Stimulated activated CD8-positive, alpha-beta memory T cell treated with anti-CD3 and anti-CD28 coated beads, Interleukin-4, amount 100 ng/mL, for 4 hours (primary cell): ENCODE data around the gene PARD3B.

Source experiments
- DNase-seq, 2 donors: peaks; one replicate each; pipeline ENCODE4 v3.0.0-alpha.2; 2020; ENCODE audit warnings: low read depth in 2 of 2, low spot score in 1 of 2

PARD3B gene

DNA sequence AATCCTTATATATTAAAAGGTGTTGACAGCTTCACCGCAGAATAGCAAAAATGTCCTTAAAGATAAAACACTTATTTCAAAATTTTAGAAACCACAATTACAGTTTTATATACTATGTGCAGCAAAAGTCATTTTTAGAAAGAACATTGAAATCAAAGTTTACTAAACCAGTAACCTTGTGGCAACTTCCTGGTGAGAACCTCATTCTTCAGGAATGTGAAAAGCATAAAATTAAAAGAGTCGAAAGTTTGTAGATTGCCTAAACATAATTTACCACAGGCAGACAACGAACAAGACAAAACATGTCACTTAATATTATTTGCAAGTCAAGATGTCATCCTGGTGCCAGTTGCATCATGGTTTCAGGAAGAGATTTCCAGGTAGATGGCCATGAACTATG is 1028.7 kb downstream of the PARD3B start:
- DNase-seq: no peak

DNA sequence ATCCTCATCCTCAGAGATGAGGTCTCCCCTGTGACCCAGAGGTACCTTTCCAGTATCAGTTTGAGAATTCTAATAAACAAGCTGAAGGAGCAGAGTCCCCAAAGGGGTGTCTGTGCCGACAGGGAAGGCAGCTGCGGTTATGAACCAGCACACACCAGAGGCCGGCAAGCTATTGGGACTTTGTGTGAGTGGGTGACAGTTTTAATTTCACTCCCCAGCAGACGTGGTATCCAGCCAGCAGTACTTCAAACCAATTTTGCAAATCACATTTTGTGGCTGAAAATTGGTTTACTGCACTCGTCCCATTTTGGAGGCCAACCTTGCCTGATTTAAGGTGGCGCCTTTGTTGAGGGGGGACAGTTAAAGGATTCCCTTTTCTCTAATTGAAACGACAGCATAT is 1034.1 kb downstream of the PARD3B start:
- no peak for DNase-seq

DNA sequence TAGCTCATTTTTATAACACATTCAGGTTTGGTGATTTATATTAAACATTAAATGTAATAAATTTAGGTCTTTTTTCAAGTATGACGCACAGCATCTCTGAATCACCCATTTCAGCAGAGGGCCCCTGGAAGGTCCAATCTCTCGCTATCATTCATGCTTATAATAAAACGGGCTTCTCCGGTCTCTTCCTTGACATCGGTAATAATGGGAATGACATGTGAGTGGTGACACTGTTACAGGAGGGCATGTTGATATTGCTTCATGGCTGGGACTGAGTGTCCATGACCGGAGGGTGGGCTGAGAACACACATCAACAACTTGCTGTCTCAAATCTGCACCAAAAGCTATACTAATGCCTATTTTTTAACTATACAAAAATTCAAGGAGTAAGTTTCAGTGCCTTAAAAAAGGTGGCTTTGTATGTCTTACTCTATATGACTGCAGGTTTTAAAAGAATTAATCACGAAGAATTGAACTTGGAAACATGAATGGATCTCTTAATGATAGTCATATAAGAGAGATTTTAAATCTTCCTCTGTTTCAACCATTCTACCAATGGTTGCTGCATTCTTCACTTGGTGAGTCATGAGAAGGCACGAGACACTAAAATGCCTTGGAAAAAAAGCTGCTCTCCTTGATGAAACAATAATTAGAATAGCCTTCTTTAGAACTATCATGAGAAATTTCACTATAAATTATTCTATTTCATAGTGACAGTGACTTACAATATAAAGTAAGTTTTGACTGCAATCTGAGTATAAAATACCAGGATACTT is 1035.1 kb downstream of the PARD3B start:
- no peak for DNase-seq

GRCh38 chr2:205582366-205582765 is 1037.1 kb downstream of the PARD3B start:
- DNase-seq: no peak

- no peak for DNase-seq
Observed at GRCh38 chr2:205585449-205586383, 1040.4 kb downstream of the PARD3B start.

- no peak for DNase-seq
Observed at GRCh38 chr2:205586626-205587025, 1041.4 kb downstream of the PARD3B start.

DNA sequence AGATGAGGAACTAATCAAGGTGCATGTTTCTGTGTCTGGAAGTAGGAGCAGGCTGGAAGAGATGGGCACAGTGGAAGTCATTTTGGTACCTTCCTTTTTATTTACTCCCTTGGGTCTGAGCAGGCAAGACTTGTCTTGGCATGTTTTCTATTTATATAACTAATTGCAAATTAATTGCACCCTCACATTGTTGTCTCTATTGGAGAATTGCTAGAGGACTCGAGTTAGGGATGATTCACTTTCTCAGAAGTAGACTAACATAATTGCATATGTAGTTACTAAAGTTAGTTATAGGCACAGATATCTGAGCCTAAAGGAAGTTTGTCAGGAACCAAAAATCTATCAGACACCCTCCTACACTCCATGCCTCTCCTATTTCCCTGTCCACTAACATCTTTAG is 1044.2 kb downstream of the PARD3B start:
- DNase-seq: no peak

DNA sequence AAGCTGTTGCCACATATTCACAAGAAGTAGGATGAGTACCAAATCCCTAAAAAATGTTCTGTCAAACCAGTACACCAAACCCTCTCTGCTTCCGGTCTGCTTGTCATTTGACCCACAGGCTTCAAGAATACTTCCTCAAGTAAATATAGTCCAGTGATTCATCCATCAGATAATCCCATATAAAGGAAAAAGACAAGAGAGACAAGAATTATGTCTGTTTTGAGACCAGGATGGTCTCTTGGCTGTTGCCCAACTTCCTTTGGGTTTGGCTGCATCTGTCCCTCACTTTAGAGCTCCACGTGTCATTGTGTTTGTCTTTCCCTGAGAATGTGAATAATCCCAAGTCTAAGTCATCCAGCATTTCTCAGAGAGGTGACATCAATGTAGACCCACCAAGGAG is 1045.5 kb downstream of the PARD3B start:
- no peak for DNase-seq

DNA sequence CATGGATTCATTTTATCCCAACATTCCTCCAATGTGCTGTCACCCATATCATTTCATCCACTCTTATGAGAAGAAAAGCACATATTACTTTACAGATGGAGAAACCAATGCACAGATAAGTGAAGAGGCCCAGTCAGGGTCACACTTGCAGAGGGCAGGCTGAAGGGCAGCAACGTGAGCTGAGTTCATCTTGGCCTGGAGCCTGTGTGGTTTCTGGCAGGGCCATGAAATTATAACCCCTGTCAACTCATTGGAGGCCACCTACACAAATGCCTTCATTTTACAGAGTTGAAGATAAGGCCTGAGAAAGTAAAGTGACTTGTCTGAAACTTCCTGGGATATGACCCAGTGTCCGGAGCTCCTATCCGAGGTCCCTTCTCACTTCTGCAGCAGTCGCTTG is 1048.6 kb downstream of the PARD3B start:
- DNase-seq: no peak

DNA sequence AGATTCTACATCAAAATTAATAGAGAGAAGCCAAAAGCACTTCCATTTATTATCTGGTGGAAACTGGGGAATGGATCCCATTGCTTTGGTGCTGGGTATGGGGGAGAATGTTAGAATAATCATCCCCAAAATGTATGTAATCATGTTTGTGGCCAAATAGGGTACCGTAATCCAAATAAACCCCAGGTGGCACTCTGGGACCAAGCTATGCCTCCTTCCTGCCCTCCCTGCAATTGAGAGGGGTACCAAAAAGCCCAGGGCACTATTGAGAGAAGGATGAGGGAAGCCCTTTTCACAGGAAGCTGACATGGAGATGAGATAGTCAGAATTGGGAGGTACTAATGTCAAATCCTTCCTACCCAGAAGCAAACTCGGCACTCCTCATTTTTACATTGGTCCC is 1051.3 kb downstream of the PARD3B start:
- DNase-seq: no peak

DNA sequence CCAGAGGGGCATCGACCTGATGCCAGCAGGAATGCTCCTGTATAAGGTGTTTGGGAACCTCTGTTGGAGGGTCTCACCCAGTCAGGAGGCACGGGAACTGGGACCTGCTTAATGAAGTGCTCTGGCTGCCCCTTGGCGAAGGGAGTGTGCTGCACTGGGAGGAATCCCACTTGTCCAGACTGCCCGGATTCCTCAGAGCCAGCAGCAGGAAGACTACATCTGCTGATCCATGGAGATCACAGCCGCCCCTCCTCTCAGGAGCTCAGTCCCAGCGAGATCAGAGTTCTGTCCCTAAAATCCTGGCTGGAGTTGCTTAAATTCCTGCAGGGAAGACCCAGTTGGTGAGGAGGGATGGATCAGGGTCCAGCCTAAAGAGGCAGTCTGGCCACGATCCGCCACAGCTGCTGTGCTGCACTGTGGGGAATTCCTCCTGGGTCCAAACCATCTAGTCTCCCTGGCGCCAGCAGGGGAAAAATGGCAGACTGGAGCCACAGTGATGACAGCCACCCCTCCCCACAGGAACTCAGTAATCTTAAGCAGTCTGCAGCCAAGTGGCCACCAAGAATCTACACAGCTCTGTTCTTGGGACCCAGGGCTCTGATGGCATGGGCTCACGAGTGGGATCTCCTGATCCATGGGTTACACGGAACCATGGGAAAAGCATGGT is 1060.5 kb downstream of the PARD3B start:
- DNase-seq: no peak

GRCh38 chr2:205607146-205607545 is 1061.9 kb downstream of the PARD3B start:
- no peak for DNase-seq

GRCh38 chr2:205609113-205609512 is 1063.8 kb downstream of the PARD3B start:
- DNase-seq: no peak

DNA sequence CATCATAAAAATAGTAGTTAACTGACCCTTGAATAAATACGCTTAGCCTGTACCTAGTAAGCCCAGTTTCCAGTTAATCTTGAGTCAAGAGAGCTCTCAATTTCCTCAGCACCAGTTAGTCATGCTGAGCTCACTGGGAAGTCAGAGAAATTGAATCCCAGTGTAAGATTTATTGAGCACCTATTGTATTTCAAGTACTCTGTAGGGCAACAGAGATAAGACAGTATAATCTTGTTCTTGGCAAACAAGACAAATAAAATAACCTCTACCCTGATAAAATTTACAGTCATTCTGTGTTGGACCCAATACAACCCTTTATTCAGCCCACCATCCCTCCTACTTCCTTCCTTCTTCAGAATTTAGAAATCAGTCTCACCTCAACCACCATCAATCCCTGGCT is 1065.2 kb downstream of the PARD3B start:
- no peak for DNase-seq

DNA sequence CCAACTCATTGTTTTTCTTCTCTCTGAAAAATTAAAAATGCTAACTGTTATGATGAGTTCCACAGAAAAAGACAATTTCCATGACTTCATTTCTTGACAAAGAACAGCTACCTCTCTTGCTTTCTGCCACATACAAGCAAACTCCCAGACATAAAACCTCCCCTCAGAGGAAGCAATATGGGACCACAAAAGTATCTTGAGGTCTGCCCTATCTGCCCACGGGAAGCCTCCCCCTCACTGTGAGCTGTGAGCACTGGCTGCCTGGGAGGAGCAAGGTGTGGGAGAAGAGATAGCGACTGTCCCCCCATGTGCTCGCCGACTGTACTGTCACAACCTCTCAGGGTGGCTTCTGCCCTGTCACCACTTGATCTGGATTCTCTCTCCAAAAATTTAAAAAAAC is 1067.4 kb downstream of the PARD3B start:
- peak; percentile 12 to 24 for DNase-seq

- no peak for DNase-seq
Observed at GRCh38 chr2:205613970-205614559, 1068.8 kb downstream of the PARD3B start.

- no peak for DNase-seq
Observed at GRCh38 chr2:205614965-205615364, 1069.7 kb downstream of the PARD3B start.

DNA sequence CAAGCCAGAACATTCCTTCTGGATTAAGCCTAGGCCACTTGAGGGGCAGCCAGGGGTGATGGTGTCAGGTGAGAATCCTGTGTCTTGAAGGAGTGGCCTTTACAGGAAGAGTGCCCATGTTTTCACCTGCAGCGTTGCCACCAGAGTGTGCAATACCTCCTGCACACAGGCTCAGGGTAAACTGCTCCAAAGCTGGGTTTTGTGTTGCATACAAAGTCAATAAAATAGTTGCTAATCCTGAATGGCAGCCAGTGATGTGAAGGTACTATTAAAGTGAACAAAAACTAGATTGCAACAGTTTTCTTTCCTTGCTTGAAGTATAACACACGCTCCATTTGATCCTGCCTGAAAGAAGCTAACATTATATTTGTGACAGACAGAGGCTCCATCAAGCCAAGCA is 1072.6 kb downstream of the PARD3B start:
- DNase-seq: no peak

DNA sequence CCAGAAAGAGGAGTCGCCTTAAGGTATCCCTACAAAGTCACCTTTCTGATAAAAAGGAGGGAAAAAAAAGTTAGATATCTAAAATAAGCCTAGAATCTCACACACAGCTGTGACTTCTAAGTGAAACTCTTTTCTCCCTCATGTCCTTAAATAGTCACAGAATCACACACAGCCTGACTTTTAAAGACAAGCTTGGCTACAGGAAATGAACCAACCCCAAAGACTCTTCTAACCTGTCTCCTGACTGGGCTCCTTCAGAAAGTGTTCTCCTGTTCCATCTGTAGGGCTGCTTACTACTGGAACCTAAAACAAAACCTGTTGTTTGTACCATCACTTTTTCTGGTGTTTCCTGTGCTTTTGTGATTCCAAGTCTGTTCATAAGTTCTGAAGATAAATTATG is 1074.3 kb downstream of the PARD3B start:
- no peak for DNase-seq

- DNase-seq: no peak
Observed at GRCh38 chr2:205627085-205627484, 1081.8 kb downstream of the PARD3B start.

DNA sequence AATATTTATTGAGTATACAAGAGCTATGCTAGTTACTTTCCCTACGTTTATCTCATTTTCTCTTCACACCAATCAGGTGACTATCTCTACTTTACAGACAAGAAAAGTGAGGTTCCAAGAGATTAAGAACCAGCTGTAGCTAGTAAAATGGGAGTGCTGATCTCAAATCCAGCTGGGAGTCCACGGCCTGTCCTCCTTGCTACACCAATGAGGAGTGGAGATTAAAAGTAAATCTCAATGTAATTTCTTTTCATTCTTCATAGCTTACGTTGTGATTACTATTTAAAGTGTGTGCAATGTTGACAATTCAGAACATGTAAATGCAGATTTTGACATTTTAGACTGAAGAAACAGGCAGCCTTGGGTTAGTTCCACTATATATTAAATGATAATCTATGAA is 1083.1 kb downstream of the PARD3B start:
- DNase-seq: no peak
